ENCODE data around the gene GIMAP2.
"Not testable (repeated sequence)": the region's sequence is repeated elsewhere in the genome, so short reads cannot be mapped to it uniquely, and the experiment has no call there.

DNA sequence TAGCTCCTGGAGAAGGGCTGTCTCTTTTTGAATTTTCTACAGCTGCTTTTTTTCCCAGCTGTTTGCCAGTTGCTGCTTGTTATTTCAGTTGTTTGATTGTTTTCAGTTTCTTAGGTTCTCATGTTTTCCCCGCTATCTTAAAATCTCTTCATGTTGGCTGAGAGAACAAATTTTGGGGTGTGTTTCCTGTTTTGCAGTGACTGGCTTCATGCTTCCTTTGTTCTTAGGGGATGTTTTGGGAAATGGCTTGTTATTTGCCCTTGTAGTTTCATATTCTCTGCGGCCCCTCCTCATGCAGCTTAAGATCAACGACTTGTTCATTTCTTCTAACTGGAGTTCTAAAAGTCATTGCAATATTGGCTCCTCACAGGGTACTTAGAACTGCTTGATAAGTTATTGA, 8.7 kb upstream of the GIMAP2 start:
- TF ChIP-seq, protein P1, sequence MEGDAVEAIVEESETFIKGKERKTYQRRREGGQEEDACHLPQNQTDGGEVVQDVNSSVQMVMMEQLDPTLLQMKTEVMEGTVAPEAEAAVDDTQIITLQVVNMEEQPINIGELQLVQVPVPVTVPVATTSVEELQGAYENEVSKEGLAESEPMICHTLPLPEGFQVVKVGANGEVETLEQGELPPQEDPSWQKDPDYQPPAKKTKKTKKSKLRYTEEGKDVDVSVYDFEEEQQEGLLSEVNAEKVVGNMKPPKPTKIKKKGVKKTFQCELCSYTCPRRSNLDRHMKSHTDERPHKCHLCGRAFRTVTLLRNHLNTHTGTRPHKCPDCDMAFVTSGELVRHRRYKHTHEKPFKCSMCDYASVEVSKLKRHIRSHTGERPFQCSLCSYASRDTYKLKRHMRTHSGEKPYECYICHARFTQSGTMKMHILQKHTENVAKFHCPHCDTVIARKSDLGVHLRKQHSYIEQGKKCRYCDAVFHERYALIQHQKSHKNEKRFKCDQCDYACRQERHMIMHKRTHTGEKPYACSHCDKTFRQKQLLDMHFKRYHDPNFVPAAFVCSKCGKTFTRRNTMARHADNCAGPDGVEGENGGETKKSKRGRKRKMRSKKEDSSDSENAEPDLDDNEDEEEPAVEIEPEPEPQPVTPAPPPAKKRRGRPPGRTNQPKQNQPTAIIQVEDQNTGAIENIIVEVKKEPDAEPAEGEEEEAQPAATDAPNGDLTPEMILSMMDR (IDR thresholded peaks at IDR 0.05): not testable (repeated sequence)
- TF ChIP-seq POLR2A (IDR thresholded peaks at IDR 0.05): not testable (repeated sequence)
